Spinal cord (tissue), 10 donors: Measurements from ENCODE around the gene NADK2. TPM values are rescaled to one million over a fixed set of nuclear protein-coding genes. Genes with fewer than 3 reads are reported as not detected.
A peak's percentile ranks its signal among the peaks of the same experiment; 100 is the strongest.

ENCODE experiments used
- DNase-seq, 6 donors: peaks; one replicate each; pipeline versions ENCODE4 v3.0.0 to v3.0.0-alpha.2; 2013 to 2015; ENCODE audit warnings: low spot score in 6 of 6, low read depth in 4 of 6
- H3K27ac ChIP-seq: one replicate; pipeline ENCODE4 v1.5.1; 2013; ENCODE audit warnings: low read depth, low read length, control low read depth
- H3K27me3 ChIP-seq: one replicate; pipeline ENCODE4 v1.6.1; 2013; ENCODE audit warnings: low read length; ENCODE audit not compliant: control insufficient read depth, insufficient read depth
- H3K36me3 ChIP-seq: one replicate; pipeline ENCODE4 v1.6.1; 2013; ENCODE audit warnings: low read length; ENCODE audit not compliant: control insufficient read depth, insufficient read depth
- H3K4me1 ChIP-seq: one replicate; pipeline ENCODE4 v1.6.1; 2013; ENCODE audit warnings: low read length; ENCODE audit not compliant: control insufficient read depth, insufficient read depth
- H3K4me3 ChIP-seq: one replicate; pipeline ENCODE4 v1.5.1; 2013; ENCODE audit warnings: low read depth, low read length, control low read depth
- H3K9me3 ChIP-seq: one replicate; pipeline ENCODE4 v1.6.1; 2013; ENCODE audit warnings: low read length; ENCODE audit not compliant: control insufficient read depth, insufficient read depth
- WGBS: methylation state at CpG from one replicate; pipeline ENCODE4 v1.1.5; 2013; ENCODE audit warnings: missing lambda C conversion rate; ENCODE audit not compliant: insufficient coverage; 5-methylcytosine and 5-hydroxymethylcytosine counted together
- polyA plus RNA-seq, 2 donors: library from polyadenylated mRNA; unstranded; fragments of 120-200 nt; gene quantifications; one replicate each; pipeline ENCODE4 v1.2.1, GENCODE V29; 2013; ENCODE audit not compliant: insufficient read length in 2 of 2
- total RNA-seq, 2 donors: library from RNA; depleted of rRNA in 1 of 2; stranded (reverse); fragments of 120-200 nt in 1 of 2; fragments of >200 nt in 1 of 2; gene quantifications; one replicate each; pipeline versions ENCODE4 v1.2.3 to v1.2.4, GENCODE V29; 2013 to 2014
- donor health status: healthy.

Gene NADK2
- total and polyA plus RNA-seq, 4 donors = 58.5 to 90.4 (median 78.8) TPM

GRCh38 chr5:36238502-36239295 is 3.0 kb downstream of the NADK2 start:
- Histone ChIP-seq H3K27me3 (no peaks in the 10 kb centered on the region), H3K27ac (peak overlapping the region; percentile 49), H3K36me3 (no peaks in the 10 kb centered on the region), H3K4me1 (peaks cover 10% of the 10 kb centered on the region), H3K4me3 (no peak overlapping the region), H3K9me3 (no peaks in the 10 kb centered on the region)
- peak in 3 of 6 donors; percentile 15 to 63 (median 41) for DNase-seq
- WGBS = 13% methylated on average over 1 of the region's 2 CpGs

- 64% methylated on average over 2 of the region's 2 CpGs for WGBS
- Histone ChIP-seq H3K4me1 (peaks cover 7% of the 10 kb centered on the region), H3K27me3 (no peaks in the 10 kb centered on the region), H3K36me3 (no peaks in the 10 kb centered on the region), H3K4me3 (no peak overlapping the region), H3K9me3 (no peaks in the 10 kb centered on the region), H3K27ac (no peak overlapping the region)
- no peak for DNase-seq
Observed at GRCh38 chr5:36237751-36238150, 4.0 kb downstream of the NADK2 start.

- Histone ChIP-seq H3K27ac (no peak overlapping the region), H3K4me3 (no peak overlapping the region), H3K4me1 (no peaks in the 10 kb centered on the region), H3K27me3 (no peaks in the 10 kb centered on the region), H3K9me3 (no peaks in the 10 kb centered on the region), H3K36me3 (no peaks in the 10 kb centered on the region)
- no peak for DNase-seq
Observed at GRCh38 chr5:36236801-36237200, 4.9 kb downstream of the NADK2 start.

GRCh38 chr5:36232533-36232932 is 9.2 kb downstream of the NADK2 start:
- WGBS = 93% methylated on average over 3 of the region's 3 CpGs
- Histone ChIP-seq H3K27me3 (no peaks in the 10 kb centered on the region), H3K9me3 (no peaks in the 10 kb centered on the region), H3K27ac (no peak overlapping the region), H3K4me3 (no peak overlapping the region), H3K4me1 (peaks cover 2% of the 10 kb centered on the region), H3K36me3 (no peaks in the 10 kb centered on the region)
- no peak for DNase-seq

- DNase-seq = no peak
- Histone ChIP-seq H3K9me3 (no peaks in the 10 kb centered on the region), H3K27ac (no peak overlapping the region), H3K4me3 (no peak overlapping the region), H3K27me3 (no peaks in the 10 kb centered on the region), H3K36me3 (no peaks in the 10 kb centered on the region), H3K4me1 (peaks cover 2% of the 10 kb centered on the region)
- WGBS = no CpG with 5 or more reads among the region's 1 CpG
Observed at GRCh38 chr5:36230151-36230790, 11.5 kb downstream of the NADK2 start.

GRCh38 chr5:36228505-36228904 is 13.2 kb downstream of the NADK2 start:
- Histone ChIP-seq H3K36me3 (no peaks in the 10 kb centered on the region), H3K9me3 (no peaks in the 10 kb centered on the region), H3K27ac (no peak overlapping the region), H3K4me1 (peaks cover 2% of the 10 kb centered on the region), H3K4me3 (no peak overlapping the region), H3K27me3 (no peaks in the 10 kb centered on the region)
- DNase-seq = no peak
- WGBS = 86% methylated on average over 1 of the region's 7 CpGs

- Histone ChIP-seq H3K4me1 (peaks cover 2% of the 10 kb centered on the region), H3K36me3 (no peaks in the 10 kb centered on the region), H3K4me3 (no peak overlapping the region), H3K27me3 (no peaks in the 10 kb centered on the region), H3K9me3 (no peaks in the 10 kb centered on the region), H3K27ac (no peak overlapping the region)
- DNase-seq = no peak
Observed at GRCh38 chr5:36227046-36227445, 14.7 kb downstream of the NADK2 start.

GRCh38 chr5:36222620-36223019 is 19.1 kb downstream of the NADK2 start:
- no CpG with 5 or more reads among the region's 1 CpG for WGBS
- no peak overlapping the region for H3K27ac ChIP-seq
- DNase-seq = no peak
- no peaks in the 10 kb centered on the region for H3K27me3 ChIP-seq
- H3K9me3 ChIP-seq = no peaks in the 10 kb centered on the region
- no peak overlapping the region for H3K4me3 ChIP-seq
- H3K36me3 ChIP-seq = no peaks in the 10 kb centered on the region
- no peaks in the 10 kb centered on the region for H3K4me1 ChIP-seq

GRCh38 chr5:36217988-36218387 is 23.7 kb downstream of the NADK2 start:
- H3K4me1 ChIP-seq = no peaks in the 10 kb centered on the region
- no CpG with 5 or more reads among the region's 1 CpG for WGBS

GRCh38 chr5:36217567-36217966 is 24.2 kb downstream of the NADK2 start:
- no CpG with 5 or more reads among the region's 1 CpG for WGBS

More at GRCh38 chr5:36217988-36218387, 23.7 kb downstream of the NADK2 start:
- Histone ChIP-seq H3K27me3 (no peaks in the 10 kb centered on the region), H3K27ac (no peak overlapping the region), H3K9me3 (no peaks in the 10 kb centered on the region), H3K36me3 (no peaks in the 10 kb centered on the region), H3K4me3 (no peak overlapping the region)
- DNase-seq = no peak

More at GRCh38 chr5:36217567-36217966, 24.2 kb downstream of the NADK2 start:
- DNase-seq = no peak
- Histone ChIP-seq H3K4me1 (no peaks in the 10 kb centered on the region), H3K4me3 (no peak overlapping the region), H3K36me3 (no peaks in the 10 kb centered on the region), H3K27ac (no peak overlapping the region), H3K9me3 (no peaks in the 10 kb centered on the region), H3K27me3 (no peaks in the 10 kb centered on the region)
